RPMI7951 (cell line): ENCODE data around the gene ZC2HC1C. TPM values are rescaled to one million over a fixed set of nuclear protein-coding genes. Genes with fewer than 3 reads are reported as not detected.

Source experiments
- total RNA-seq: library from RNA; depleted of rRNA; stranded (reverse); fragments of >200 nt; shearing (Covaris generic); gene quantifications from 2 replicates; pipeline ENCODE4 v1.2.3, GENCODE V29; 2014; rRNA removed

ZC2HC1C gene
- total RNA-seq, 1 experiment from 2014 or later: 1.2 TPM

Other genes with a start within 250 kb of the ZC2HC1C start
- not detected in 2 replicates for gene PROX2, start 193.5 kb upstream of the ZC2HC1C start, total RNA-seq
- 38.2 and 45.3 TPM in 2 replicates for gene DLST, start 187.7 kb upstream of the ZC2HC1C start, total RNA-seq
- gene RPS6KL1, start 146.4 kb upstream of the ZC2HC1C start, total RNA-seq: 2.0 and 3.6 TPM in 2 replicates
- 0.36 and 0.98 TPM in 2 replicates for gene PGF, start 114.0 kb upstream of the ZC2HC1C start, total RNA-seq
- 50.3 and 58.6 TPM in 2 replicates for gene EIF2B2, start 66.7 kb upstream of the ZC2HC1C start, total RNA-seq
- gene MLH3, start 18.2 kb upstream of the ZC2HC1C start, total RNA-seq: 13.5 and 19.2 TPM in 2 replicates
- gene ACYP1, start 5.6 kb upstream of the ZC2HC1C start, total RNA-seq: 43.6 and 46.7 TPM in 2 replicates
- 11.1 and 16.0 TPM in 2 replicates for gene NEK9, start 57.4 kb downstream of the ZC2HC1C start, total RNA-seq
- 201 and 247 TPM in 2 replicates for gene TMED10, start 107.0 kb downstream of the ZC2HC1C start, total RNA-seq
- 6.9 and 7.7 TPM in 2 replicates for gene FOS, start 209.2 kb downstream of the ZC2HC1C start, total RNA-seq